ENCODE measurements around the gene PPM1L. TPM values are rescaled to one million over a fixed set of nuclear protein-coding genes. Genes with fewer than 3 reads are reported as not detected.

Gene PPM1L
- total and polyA plus RNA-seq, 10 of the 15 experiments (the other 5 are each of a cell fraction or from before 2014, with no cell fraction given), result under 0.01 to 0.33 (median 0.06) TPM; not detected in 1

GRCh38 chr3:160746976-160747375 lies 9.1 kb upstream of the PPM1L start:
- ChIA-PET RAD21 (ENCODE audit: unreplicated experiment) (interaction anchor here (1.0 kb wide), 1 partner anchor 29 kb away, joined by 3 read pairs; no protein-coding TSS in a partner anchor), CTCF (interaction anchor here (1.1 kb wide), 1 partner anchor 10 kb away, joined by 3 read pairs; no protein-coding TSS in a partner anchor), SMC1A (ENCODE audit: uncharacterized antibody, unreplicated experiment) (interaction anchor here (0.8 kb wide), 1 partner anchor 13 kb away, joined by 3 read pairs; no protein-coding TSS in a partner anchor), POLR2A (no interaction called here)
- no peaks in the 10 kb centered on the region for H4K20me1 ChIP-seq (ENCODE audit: control insufficient read depth, insufficient read depth)
- H3K27me3 ChIP-seq (replicated peaks in 1 of 2; ENCODE audit: control insufficient read depth in 2 of 2, insufficient read depth in 2 of 2, low read length in 1 of 2), result peaks cover 0 to 3% of the 10 kb centered on the region in 2 experiments; a peak in 2 of 4 replicates
- no peak overlapping the region for H2AFZ ChIP-seq (ENCODE audit: control insufficient read depth, low read depth, low read length)
- no peak overlapping the region for H3K9ac ChIP-seq (ENCODE audit: control insufficient read depth, insufficient read depth, low read length)
- no peaks in the 10 kb centered on the region for H3K79me2 ChIP-seq (ENCODE audit: control insufficient read depth, insufficient read depth, low read length)
- H3K4me1 ChIP-seq (ENCODE audit: control insufficient read depth, insufficient read depth, low read length), result no peaks in the 10 kb centered on the region
- H3K36me3 ChIP-seq (ENCODE audit: control insufficient read depth in 2 of 2, insufficient read depth in 2 of 2, low read length in 1 of 2), result no peaks in the 10 kb centered on the region
- no peak for FAIRE-seq
- 23% methylated on average over 2 of the region's 2 CpGs for WGBS (ENCODE audit: insufficient coverage, insufficient replicate concordance, low lambda C conversion rate, missing lambda C conversion rate)
- no TSS peak for BruUV-seq (replicated peaks)
- intact Hi-C loops (cut with micrococcal nuclease; ENCODE audit: unreplicated experiment) (no loop called here), in situ Hi-C loops (cut with MboI) (no loop called here)
- H3K9me3 ChIP-seq (replicated peaks; ENCODE audit: control insufficient read depth, insufficient read depth, low read length), result no peaks in the 10 kb centered on the region
- TF ChIP-seq NR2F1 (conservative IDR thresholded peaks at IDR 0.05) (no peak), CHD4 (IDR thresholded peaks at IDR 0.05) (no peak), POLR2A (IDR thresholded peaks at IDR 0.05; ENCODE audit: low read depth, low read length) (no peak), CBX5 (IDR thresholded peaks at IDR 0.05; ENCODE audit: low read depth) (no peak), SP1 (IDR thresholded peaks at IDR 0.05; ENCODE audit: low read depth, low read length) (no peak), ZBTB4 (CRISPR knock-in tag; IDR thresholded peaks at IDR 0.05) (no peak), KLF5 (IDR thresholded peaks at IDR 0.05; ENCODE audit: partially characterized antibody) (no peak), ZNF622 (IDR thresholded peaks at IDR 0.05) (no peak), PAX5 (IDR thresholded peaks at IDR 0.05; ENCODE audit: borderline replicate concordance, low read depth, low read length) (no peak), PKNOX1 (IDR thresholded peaks at IDR 0.05) (no peak), BCLAF1 (IDR thresholded peaks at IDR 0.05) (no peak), PAX8 (IDR thresholded peaks at IDR 0.05) (no peak), IKZF1 (conservative IDR thresholded peaks at IDR 0.05) (no peak), JUND (IDR thresholded peaks at IDR 0.05; ENCODE audit: low read depth, low read length) (no peak), KAT2A (conservative IDR thresholded peaks at IDR 0.05; ENCODE audit: control insufficient read depth, low read depth, low read length) (no peak)
- no peak overlapping the region for H3K4me3 ChIP-seq
- DNase-seq (ENCODE audit: low read depth, low spot score), result no peak
- H3K27ac ChIP-seq (ENCODE audit: control insufficient read depth, insufficient read depth), result no peak overlapping the region
- no peak overlapping the region for H3K4me2 ChIP-seq (ENCODE audit: control insufficient read depth, insufficient read depth)
- no peak for ATAC-seq

Measured in GM12878 (cell line).